ENCODE data around the gene PIEZO2. TPM values are rescaled to one million over a fixed set of nuclear protein-coding genes. Genes with fewer than 3 reads are reported as not detected.

Gene PIEZO2
- total and polyA plus RNA-seq, 2 of the 8 experiments (the other 6 are each of a cell fraction or from before 2014, with no cell fraction given), result 4.7 to 16.5 TPM

DNA sequence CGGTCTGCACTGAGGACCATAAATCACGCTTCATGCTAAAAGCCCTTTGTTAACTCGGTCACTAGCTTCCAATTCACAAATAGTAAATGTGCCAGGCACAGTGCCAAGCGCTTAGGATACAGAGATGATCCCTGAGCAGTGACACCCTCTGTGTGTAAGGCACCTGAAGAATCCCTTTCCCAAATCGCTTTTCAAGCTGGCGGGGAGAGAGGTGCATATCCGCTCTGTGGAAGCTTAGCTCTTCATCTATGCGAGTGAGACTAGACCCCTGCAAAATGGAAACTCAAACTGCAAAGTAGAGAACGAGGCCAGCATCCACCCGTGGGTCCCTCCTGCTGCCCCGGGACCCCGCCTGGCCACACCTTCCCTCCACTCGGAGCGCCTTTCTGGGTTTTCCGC lies 2.4 kb downstream of the PIEZO2 start:
- Histone ChIP-seq H4K91ac (replicated peaks; ENCODE audit: insufficient read length, low read length) (no peak overlapping the region), H3K36me3 (ENCODE audit: control insufficient read depth in 2 of 4, insufficient read depth in 4 of 4, low read length in 3 of 4) (no peaks in the 10 kb centered on the region), H3K79me1 (ENCODE audit: low read depth, low read length) (0 out of 2 replicates have a peak, but pooled peaks cover 4% of the 10 kb centered on the region), H3K9ac (replicated peaks in 1 of 4; ENCODE audit: extremely low read depth in 1 of 4, low read depth in 3 of 4, low read length in 3 of 4) (no peak overlapping the region), H3K4me1 (replicated peaks in 1 of 4; ENCODE audit: control insufficient read depth in 3 of 4, insufficient read depth in 4 of 4, low read length in 3 of 4) (peaks cover 12 to 22% (median 18%) of the 10 kb centered on the region in 4 experiments), H2BK5ac (ENCODE audit: low read depth, low read length) (0 out of 2 replicates have a peak overlapping the region, but pooled peaks have one; percentile 30), H2AK5ac (ENCODE audit: low read depth, low read length) (0 out of 2 replicates have a peak overlapping the region, but pooled peaks have one; percentile 66), H2AFZ (ENCODE audit: low read length) (no peak overlapping the region), H2BK12ac (ENCODE audit: low read depth, low read length) (no peak overlapping the region), H4K5ac (ENCODE audit: insufficient read length, low read depth, low read length) (no peak overlapping the region), H2BK120ac (replicated peaks; ENCODE audit: low read depth, low read length) (no peak overlapping the region), H3K14ac (ENCODE audit: insufficient read length) (no peak overlapping the region), H3K23ac (ENCODE audit: insufficient read length) (no peak overlapping the region), H2BK15ac (ENCODE audit: low read length) (peak overlapping the region; percentile 81; the same call in 1 of the 2 replicates), H3K56ac (replicated peaks; ENCODE audit: insufficient read length, low read depth, low read length) (no peak overlapping the region), H3K27ac (ENCODE audit: low read depth, low read length) (no peak overlapping the region), H3K79me2 (ENCODE audit: control insufficient read depth in 1 of 2, insufficient read depth in 2 of 2, low read length in 2 of 2) (0 out of 4 replicates have a peak, but pooled peaks cover 0 to 3% of the 10 kb centered on the region in 2 experiments), H2BK20ac (ENCODE audit: low read length) (no peak overlapping the region), H3K4me3 (ENCODE audit: extremely low read depth in 1 of 4, insufficient read depth in 2 of 4, low read depth in 3 of 4, low read length in 4 of 4) (peak overlapping the region; percentile 25 to 70 (median 50); a peak in 7 of 8 replicates), H3K27me3 (replicated peaks in 1 of 4; ENCODE audit: control insufficient read depth in 3 of 4, extremely low read depth in 1 of 4, insufficient read depth in 3 of 4, low read length in 3 of 4) (peaks cover 14 to 46% (median 35%) of the 10 kb centered on the region in 4 experiments; a peak in 6 of 7 replicates), H3K4ac (replicated peaks; ENCODE audit: insufficient read length, low read depth, low read length) (no peak overlapping the region), H3K23me2 (ENCODE audit: low read depth, low read length) (peaks cover 28% of the 10 kb centered on the region), H3K4me2 (ENCODE audit: insufficient read depth in 1 of 2, low read depth in 2 of 2, low read length in 2 of 2) (peak overlapping the region; percentile 53 to 85), H3K18ac (ENCODE audit: extremely low read depth, low read length) (no peak overlapping the region), H4K20me1 (replicated peaks in 1 of 2; ENCODE audit: control insufficient read depth in 1 of 2, insufficient read depth in 2 of 2, low read length in 2 of 2) (peaks cover 0 to 6% of the 10 kb centered on the region in 2 experiments), H3K9me3 (ENCODE audit: insufficient read depth in 2 of 2, low read depth in 1 of 2, low read length in 1 of 2) (no peaks in the 10 kb centered on the region), H4K8ac (ENCODE audit: extremely low read depth, insufficient read depth, low read length) (no peak overlapping the region)
- ChIA-PET CTCF (ENCODE audit: partially characterized antibody) (interaction anchor here (0.6 to 2.5 kb wide), 6 partner anchors 10 to 296 kb away, joined by 3 to 8 read pairs (median 4); no protein-coding TSS in a partner anchor), POLR2A (ENCODE audit: partially characterized antibody) (interaction anchor here (1.0 to 1.2 kb wide), 2 partner anchors 38 to 60 kb away, joined by 3 read pairs; no protein-coding TSS in a partner anchor)
- DNase-seq (ENCODE audit: low read depth in 1 of 2, low spot score in 2 of 2) (peak in 1 of 2 experiments; percentile 49), FAIRE-seq (no peak)
- 21% methylated on average over 15 of the region's 15 CpGs; no CpG with 5 or more reads in 1 of the 2 experiments for WGBS, 2 experiments (ENCODE audit: extremely low coverage in 1 of 2, insufficient coverage in 1 of 2, insufficient read length in 1 of 2, insufficient replicate concordance in 2 of 2, low coverage in 1 of 2, low lambda C conversion rate in 2 of 2, missing lambda C conversion rate in 1 of 2)
- no peak for TF ChIP-seq CHD2 (IDR thresholded peaks at IDR 0.05; ENCODE audit: low read length)
- TF ChIP-seq POLR2AphosphoS5 (IDR thresholded peaks at IDR 0.05; ENCODE audit: low read depth, low read length), result no peak
- TF ChIP-seq SAP30 (IDR thresholded peaks at IDR 0.05; ENCODE audit: insufficient read depth, insufficient replicate concordance, low read length), result no peak
- TF ChIP-seq FOSL1 (IDR thresholded peaks at IDR 0.05; ENCODE audit: insufficient read depth, low read depth, low read length), result no peak
- TF ChIP-seq CEBPB (IDR thresholded peaks at IDR 0.05; ENCODE audit: low read depth, low read length), result no peak
- TF ChIP-seq BRCA1 (IDR thresholded peaks at IDR 0.05; ENCODE audit: low read depth, low read length), result no peak
- TF ChIP-seq TAF7 (optimal IDR thresholded peaks at IDR 0.05; ENCODE audit: borderline replicate concordance, low read depth, low read length), result no peak
- TF ChIP-seq ASH2L (IDR thresholded peaks at IDR 0.05; ENCODE audit: low read length), result no peak
- no peak for TF ChIP-seq KDM4A (IDR thresholded peaks at IDR 0.05; ENCODE audit: low read depth, low read length, severe bottlenecking)
- no peak for TF ChIP-seq SRF (IDR thresholded peaks at IDR 0.05; ENCODE audit: low read depth, low read length)
- TF ChIP-seq, protein P1, sequence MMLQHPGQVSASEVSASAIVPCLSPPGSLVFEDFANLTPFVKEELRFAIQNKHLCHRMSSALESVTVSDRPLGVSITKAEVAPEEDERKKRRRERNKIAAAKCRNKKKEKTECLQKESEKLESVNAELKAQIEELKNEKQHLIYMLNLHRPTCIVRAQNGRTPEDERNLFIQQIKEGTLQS (IDR thresholded peaks at IDR 0.05; ENCODE audit: insufficient read depth, low read depth, low read length), result no peak
- TF ChIP-seq RNF2 (IDR thresholded peaks at IDR 0.05; ENCODE audit: borderline replicate concordance, low read depth, low read length, missing control alignments, poor library complexity, severe bottlenecking), result no peak
